T-helper 2 cell treated with Interferon-gamma antibody and Interleukin-4, amounts not matched to agents 100 ng/mL and 5 ng/mL, for 36 hours (primary cell): ENCODE measurements around the gene ADAMTS20. TPM values are rescaled to one million over a fixed set of nuclear protein-coding genes. Genes with fewer than 3 reads are reported as not detected.
"Not testable (repeated sequence)": the region's sequence is repeated elsewhere in the genome, so short reads cannot be mapped to it uniquely, and the experiment has no call there.

ENCODE experiments used
- intact Hi-C: fragments of 100-400 bp; cut with micrococcal nuclease; formaldehyde crosslinking; loops from one replicate; pipeline ENCODE4 v1.15.1; 2023
- total RNA-seq: library from RNA; stranded (reverse); gene quantifications from 2 replicates; pipeline ENCODE4 v1.2.3, GENCODE V29; 2022

ADAMTS20 gene
- total RNA-seq, 1 donor from 2014 or later, result not detected

GRCh38 chr12:43362910-43363694, 188.9 kb downstream of the ADAMTS20 start:
- intact Hi-C loops, result no loop called here

DNA sequence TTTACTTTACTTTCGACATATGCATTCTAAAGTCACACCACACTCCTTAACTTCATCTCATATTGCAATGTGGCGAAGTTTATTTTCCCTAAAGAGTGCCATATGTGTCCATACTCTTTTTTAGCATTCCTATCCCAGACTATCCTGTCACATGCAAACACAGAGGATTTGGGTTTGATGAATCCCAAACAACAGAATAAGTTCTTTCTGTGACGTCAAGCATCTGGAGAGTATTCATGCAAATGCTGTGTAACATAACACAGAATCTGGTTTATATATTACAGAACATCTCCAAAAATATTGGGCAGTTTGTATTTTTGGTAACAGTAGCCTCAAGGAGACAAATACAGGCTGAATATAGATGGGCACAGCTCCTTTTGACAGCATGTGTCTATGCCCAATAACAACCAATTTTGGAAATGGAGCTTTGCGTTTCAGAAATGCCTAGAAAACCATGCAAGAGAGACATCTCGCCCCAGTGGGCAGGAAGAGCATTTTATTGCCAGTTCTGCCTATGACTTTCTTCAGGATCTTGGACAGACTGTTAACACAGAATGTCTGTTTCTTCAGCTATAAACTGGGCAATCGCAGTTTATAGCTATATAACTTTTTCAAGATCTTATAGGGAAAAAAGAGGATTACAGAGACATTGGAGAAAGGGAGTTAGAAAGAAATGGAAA, 190.8 kb downstream of the ADAMTS20 start:
- intact Hi-C loops, result no loop called here

DNA sequence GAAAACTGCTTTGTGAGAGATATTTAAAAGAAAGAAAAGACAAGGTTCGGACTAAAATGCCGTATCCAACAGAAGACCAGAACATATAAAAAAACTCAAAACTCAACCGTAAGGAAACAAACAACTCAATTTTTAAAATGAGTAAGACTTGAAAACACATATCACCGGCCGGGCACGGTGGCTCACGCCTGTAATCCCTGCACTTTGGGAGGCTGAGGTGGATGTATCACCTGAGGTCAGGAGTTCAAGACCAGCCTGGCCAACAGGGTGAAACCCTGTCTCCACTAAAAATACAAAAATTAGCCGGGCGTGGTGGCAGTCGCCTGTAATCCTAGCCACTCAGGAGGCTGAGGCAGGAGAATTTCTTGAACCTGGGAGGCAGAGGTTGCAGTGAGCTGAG, 192.0 kb downstream of the ADAMTS20 start:
- intact Hi-C loops, result not testable (repeated sequence)

GRCh38 chr12:43357141-43357540, 194.9 kb downstream of the ADAMTS20 start:
- intact Hi-C loops, result no loop called here

GRCh38 chr12:43352001-43352400, 200.0 kb downstream of the ADAMTS20 start:
- intact Hi-C loops, result no loop called here

GRCh38 chr12:43349863-43350262, 202.1 kb downstream of the ADAMTS20 start:
- intact Hi-C loops, result no loop called here

DNA sequence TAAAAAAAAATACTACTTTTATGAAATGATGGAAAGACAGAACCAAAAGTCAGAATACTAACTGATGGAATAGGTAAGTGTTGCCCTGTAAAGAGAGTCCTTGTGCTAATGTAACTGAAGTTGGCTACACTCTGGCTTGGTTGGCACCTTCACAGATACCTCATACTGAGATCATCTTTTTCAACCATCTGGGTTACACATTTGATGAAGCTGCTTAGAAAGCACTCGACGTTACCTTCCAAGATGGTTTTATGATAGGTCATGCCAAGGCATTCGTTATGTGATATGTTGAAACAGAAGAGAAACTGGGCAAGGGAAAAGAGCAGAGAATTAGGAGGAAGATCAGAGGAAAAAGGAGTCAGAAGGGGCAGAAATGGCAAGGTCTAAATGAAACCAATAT, 203.8 kb downstream of the ADAMTS20 start:
- intact Hi-C loops, result no loop called here

- intact Hi-C loops, result no loop called here
These were observed 205.0 kb downstream of the ADAMTS20 start for GRCh38 chr12:43347026-43347425.

- intact Hi-C loops, result no loop called here
These were observed 207.0 kb downstream of the ADAMTS20 start for GRCh38 chr12:43345023-43345422.

DNA sequence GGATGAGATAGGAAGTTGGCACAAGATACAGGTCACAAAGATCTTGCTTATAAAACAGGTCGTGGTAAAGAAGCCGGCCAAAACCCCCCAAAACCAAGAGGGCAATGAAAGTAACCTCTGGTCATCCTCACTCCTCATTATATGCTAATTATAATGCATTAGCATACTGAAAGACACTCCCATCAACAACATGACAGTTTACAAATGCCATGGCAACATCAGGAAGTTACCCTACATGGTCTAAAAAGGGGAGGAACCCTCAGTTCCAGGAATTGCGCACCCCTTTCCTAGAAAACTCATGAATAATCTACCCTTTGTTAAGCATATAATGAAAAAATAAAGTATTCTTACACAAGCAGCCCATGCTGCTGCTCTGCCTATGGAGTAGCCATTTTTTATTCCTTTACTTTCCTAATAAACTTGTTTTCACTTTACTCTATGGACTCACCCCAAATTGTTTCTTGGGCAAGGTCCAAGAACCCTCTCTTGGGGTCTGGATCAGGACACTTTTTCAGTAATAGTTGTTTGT, 210.2 kb downstream of the ADAMTS20 start:
- intact Hi-C loops, result not testable (repeated sequence)

DNA sequence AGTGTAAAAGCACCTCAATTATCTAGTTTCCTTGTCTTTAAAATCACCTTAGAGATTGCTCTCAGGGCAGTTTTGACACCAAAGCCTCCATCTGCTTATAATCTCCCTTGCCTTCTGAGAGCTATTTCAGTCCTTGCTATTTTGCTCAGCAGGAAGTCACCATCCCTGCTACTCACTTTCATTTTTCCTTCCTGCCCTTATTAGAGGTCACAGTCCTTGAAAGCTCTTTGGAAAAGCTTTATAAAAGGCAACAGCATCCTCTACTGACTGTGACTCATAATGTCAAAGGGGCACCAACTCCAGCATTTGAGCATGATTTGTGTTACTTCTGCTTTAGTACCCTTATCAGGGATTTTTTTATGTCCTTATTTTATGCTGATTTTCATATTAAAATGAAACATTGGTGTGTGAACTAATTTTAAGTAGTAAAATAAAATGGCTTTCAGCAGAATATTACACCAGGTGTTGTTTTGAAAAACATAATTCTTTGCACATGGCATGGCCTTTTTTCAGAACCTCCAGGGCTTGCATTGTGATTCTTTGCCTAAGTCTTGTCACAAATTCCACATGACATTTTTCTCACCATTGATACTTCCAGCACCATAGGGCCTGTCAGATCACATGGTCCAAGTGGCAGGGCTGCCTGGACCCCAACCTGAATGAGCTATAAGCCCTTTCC, 213.0 kb downstream of the ADAMTS20 start:
- intact Hi-C loops, result loop anchor here (5.0 kb wide), 1 partner anchor 857 kb away; no protein-coding TSS in a partner anchor

DNA sequence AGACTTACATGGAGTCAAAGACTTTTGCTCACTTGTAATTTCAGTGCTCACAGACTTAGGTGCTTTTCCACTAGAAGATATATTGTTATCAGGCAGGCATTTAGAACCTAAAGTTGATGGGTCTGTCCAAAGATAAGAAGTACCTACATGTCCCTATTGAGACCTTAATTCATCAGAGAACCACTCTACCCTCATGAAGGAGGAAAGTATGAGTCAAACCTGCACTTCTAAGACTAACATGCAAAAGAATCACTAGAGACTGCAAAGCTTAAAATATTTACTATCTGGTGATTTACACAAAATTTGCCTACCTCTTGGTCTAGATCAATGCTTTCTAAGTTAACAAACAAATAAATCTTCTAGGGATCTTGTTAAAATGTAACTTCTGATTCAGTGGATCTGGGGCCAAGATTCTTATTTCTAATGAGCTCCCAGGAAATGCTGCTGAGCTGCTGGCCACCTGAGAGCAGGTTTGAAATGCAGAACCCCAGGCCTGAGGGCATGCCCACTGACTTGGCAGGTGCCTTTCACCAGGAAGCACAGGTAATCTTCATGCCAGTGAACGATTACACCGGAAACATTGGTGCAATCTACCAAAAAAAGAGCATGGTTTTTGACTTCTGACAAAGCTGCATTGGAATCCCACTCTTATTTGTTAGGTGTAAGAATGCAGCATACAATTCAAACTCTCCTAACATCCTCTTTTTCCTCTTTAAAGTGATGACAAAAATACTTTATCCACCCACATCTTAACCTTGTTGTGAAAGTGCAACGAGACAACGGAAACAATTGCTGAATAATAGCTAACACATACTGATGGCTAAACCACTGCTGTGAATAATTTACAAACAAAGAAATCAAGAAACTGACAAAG, 214.2 kb downstream of the ADAMTS20 start:
- intact Hi-C loops, result loop anchor here (5.0 kb wide), 1 partner anchor 856 kb away; no protein-coding TSS in a partner anchor

DNA sequence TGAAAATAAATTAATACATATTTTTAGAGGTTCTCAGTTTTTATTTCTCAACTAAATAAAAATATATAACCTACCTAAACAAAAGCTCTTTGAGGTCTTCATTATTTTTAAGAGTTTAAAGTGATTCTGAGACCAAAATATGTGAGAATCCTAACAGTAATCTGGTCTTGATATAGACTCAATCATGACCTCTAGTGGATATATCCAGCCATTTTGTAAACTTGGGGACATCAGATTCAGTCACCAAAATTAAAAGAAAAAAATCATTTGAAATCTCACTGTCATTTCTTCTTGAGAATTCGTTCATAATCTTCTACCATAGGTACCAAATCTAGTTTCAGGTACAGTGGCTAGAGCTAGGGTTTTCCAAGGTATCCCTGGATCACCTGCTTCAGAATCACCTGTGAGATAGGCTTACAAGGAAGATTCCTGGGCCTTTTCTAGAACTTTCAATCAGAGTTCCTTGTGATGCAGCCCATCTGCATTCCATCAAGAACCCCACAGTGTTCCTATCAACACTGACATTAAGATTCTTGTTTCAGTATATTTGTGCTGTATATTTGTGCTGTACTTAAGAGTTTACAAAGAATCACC, 214.9 kb downstream of the ADAMTS20 start:
- intact Hi-C loops, result loop anchor here (5.0 kb wide), 1 partner anchor 855 kb away; no protein-coding TSS in a partner anchor

- intact Hi-C loops, result no loop called here
These were observed 218.4 kb downstream of the ADAMTS20 start for GRCh38 chr12:43333644-43334043.

GRCh38 chr12:43332977-43333640, 218.9 kb downstream of the ADAMTS20 start:
- intact Hi-C loops, result no loop called here

- intact Hi-C loops, result no loop called here
These were observed 220.1 kb downstream of the ADAMTS20 start for GRCh38 chr12:43331935-43332334.

- intact Hi-C loops, result no loop called here
These were observed 222.6 kb downstream of the ADAMTS20 start for GRCh38 chr12:43329375-43329774.

DNA sequence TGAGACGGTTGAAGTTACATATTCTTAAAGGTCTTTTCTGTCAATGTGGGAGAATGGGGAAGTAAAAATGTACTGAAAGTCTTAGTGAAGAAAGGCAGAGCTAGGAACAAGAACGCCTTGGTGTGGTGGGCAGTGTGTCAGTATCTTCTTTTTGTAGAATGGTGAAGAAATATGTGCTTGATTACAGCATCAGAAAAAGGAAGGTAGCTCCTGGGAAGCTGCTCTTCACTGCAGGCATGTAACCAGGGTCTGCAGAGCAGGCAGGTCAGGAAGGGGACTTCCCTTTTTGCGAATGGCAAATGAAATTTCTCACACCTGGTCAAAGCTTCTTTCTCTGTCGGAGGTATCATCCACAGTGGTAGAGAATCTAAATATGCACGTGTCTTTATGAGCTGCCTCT, 226.2 kb downstream of the ADAMTS20 start:
- intact Hi-C loops, result no loop called here

GRCh38 chr12:43320281-43320680, 231.7 kb downstream of the ADAMTS20 start:
- intact Hi-C loops, result no loop called here

- intact Hi-C loops, result no loop called here
These were observed 234.0 kb downstream of the ADAMTS20 start for GRCh38 chr12:43318021-43318420.
